GM18870 (cell line): Measurements from ENCODE around the gene HTR4.

Experiments
- ATAC-seq: cut with Tn5 transposase; IDR thresholded peaks from one replicate; pipeline ENCODE4 v1.9.1; 2021; ENCODE audit warnings: moderate library complexity; ENCODE audit not compliant: unreplicated experiment

HTR4 gene

DNA sequence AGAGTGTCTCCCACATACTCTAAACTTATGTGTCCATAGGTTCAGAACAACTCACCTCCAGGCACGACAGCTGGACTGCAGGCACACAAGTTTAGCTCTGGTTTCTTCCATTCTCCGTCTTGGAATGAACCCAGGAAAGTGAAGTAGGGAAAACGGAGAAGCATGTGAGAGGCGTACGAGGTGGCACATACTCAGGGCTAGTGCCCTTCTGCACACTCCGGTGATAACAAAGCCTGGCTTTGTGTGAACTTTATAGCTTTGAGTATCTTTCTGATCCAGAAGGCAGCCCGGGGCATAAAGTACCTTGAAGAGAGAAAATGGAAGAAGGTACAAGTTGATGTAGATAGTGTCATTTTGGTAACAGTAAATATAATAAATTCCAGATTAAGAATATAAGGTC is 11.1 kb upstream of the HTR4 start:
- ATAC-seq = no peak

GRCh38 chr5:148663509-148663908 is 9.2 kb upstream of the HTR4 start:
- ATAC-seq = no peak

DNA sequence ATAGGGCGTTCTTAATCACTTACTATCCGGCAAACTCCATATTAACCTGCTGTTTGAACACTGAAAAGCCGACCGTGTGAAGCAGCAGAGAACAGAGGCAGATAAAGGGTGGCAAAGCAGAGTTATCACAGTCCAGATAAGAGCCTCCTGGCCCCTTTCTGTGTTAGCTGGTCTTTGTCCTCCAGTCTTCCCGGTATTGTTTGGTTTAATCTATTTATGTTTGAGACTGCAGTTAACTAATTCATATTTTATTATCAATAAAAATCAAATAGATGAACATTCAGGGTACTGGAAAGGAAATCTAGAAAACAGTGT is 6.0 kb upstream of the HTR4 start:
- ATAC-seq = no peak

DNA sequence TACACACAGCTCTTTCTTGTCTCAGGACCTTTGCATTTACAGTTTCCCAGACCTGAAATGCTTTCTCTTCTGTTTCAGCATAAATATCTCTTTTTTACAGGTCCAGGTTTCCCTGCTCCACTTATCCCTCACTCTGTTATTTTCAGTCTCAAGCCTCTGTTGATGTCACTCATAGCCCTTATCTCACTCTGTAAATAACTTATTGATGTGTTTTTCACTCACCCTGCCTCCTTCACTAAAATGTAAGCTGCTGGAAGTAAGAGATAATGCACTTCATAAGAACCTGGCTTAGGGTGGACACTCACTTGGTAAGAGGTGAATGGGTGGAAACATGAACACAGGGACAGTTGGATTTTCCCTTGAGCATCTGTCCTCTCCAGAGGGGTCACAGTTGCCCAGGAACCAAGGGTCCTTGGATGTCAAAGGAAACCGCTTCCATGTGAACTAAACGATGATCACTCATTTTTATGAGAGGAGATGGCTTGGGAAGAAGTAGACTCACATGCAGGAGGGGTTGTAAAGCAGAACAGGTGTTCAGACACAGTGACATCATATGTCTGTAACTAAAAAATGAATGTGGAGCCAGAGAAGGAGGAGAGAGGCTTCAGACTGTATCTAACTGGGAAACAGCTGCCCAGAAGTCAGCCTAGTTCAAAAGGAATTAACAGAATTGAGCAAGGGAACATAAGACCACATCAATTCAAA is 5.5 kb upstream of the HTR4 start:
- ATAC-seq = no peak

- no peak for ATAC-seq
Measured at GRCh38 chr5:148653291-148653835, 964 bp downstream of the HTR4 start.

DNA sequence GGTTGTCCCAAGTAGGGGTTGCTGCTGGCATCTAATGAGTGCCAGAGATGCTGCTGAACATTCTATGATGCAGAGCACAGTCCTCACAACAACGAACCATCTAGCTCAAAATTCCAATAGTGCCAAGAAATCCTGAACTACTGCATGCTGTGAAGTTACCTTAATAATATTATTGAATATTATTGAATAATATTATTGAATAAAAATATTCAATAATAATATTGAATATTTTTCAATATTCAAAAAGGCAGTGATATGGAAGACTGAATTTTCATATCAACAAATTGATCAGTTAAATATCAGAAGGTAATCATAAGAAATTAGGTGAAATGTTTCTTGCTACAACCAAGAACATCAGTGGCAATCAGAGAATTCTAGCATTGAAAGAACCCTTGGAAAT is 2.8 kb downstream of the HTR4 start:
- no peak for ATAC-seq

DNA sequence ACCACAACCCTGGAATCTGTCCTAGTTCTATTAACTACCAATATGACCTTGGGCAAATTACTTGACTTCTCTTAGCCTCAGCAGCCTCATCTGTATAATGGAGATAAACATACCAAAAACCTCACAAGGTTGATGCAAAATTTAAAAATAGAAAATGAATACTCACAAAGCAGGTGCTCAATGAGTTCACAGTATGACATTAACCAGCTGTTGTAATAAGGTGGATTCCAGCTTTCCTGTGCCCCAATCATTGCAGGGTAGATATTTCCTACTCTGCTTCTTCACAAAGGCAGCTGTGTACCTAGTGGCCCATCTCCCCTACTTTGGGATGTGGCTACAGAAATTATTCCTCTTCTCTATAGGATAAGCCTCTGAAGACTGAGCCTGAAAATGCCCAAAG is 8.8 kb downstream of the HTR4 start:
- no peak for ATAC-seq

GRCh38 chr5:148641735-148642134 is 12.6 kb downstream of the HTR4 start:
- no peak for ATAC-seq

DNA sequence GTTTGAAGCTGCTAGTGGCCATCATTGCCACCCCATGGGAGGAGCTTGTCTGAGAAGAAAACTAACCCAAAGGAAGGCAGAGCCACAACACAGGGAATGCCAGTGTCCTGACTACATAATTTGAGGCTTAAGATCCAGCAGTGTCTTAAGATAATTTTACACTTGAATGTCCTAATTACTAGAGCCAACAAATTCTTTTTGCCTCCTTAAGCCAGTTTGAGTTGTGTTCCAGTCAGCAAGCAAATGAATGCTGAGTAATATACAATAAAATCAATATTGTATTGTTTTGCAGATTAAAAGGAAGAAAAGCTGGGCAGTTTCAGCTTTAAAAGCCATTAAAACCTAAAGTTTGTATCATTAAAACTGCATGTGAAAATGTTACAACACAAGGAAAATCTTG is 13.9 kb downstream of the HTR4 start:
- no peak for ATAC-seq

- no peak for ATAC-seq
Measured at GRCh38 chr5:148639081-148639480, 15.2 kb downstream of the HTR4 start.

GRCh38 chr5:148636353-148636752 is 18.0 kb downstream of the HTR4 start:
- no peak for ATAC-seq

DNA sequence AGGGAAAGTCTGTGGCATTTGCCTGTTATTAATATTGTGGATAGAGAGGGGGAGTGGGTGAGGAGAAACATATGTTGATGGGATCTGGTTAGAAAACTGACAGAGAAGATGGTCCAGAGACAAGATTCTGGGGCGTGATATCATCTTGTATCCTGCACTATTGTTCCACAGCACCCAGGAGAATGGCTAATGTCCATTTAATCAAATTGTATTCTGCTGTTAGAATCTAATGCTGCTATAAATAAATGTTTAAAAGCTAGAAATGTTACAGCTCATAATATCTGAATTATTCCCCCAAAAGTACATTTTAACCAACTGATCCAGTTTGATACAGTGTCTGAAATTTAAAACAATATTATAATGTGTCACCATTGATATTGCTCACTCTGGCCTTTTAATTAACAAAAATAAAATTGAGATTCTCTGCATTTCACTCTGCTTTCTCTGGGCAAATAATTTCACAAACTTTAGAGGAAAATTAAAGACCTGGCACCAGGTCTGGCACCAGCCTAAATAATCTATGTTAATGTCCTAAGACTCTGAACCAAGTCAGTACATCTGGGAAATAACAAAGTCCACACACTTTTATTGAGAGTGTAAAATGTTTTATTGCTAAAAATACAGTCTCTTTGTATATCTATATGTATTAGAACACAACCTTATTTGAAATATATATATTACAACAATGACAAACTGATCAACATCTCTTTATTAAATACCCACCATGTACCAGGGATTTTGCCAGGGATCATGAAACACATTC is 18.8 kb downstream of the HTR4 start:
- no peak for ATAC-seq

GRCh38 chr5:148633067-148633377 is 21.3 kb downstream of the HTR4 start:
- ATAC-seq = no peak

DNA sequence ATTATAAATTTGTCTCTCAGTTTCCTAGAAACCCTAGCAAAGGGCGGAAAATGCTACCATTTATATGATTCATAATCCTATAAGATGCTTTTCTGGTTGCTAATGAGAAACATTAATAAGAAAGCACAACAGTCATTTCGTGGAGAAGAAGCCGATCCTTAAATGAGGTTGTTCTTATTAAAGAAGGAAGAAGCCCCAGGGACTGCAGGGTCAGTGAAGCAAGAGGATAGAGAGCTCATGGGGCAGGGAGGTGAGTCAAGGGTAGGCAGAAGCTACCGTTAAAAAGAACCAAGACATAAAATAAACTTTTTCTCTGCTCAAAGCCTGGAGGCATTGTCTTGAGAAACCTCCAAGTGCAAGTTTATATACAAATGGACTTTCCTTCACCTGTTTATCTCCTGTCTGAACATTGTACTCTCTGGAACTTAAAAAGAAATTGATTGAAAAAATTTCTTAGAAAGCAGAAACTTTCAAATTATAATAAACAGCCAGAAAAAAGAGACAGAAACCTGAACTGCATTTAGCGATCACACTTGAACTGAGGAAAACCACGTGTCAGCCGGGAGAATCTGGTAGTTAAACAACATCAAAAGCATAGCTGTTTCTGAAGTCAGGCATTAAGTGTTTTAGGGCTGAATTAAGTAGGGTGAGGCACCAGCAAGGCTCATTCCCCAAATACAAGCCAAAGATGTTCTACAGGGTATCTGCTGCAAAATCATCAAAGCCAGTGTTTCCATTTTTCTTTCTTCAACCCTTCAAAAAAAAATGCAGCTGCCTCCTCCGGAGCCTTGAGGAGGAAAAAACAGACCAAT is 21.9 kb downstream of the HTR4 start:
- no peak for ATAC-seq

- ATAC-seq = no peak
Measured at GRCh38 chr5:148626986-148627385, 27.3 kb downstream of the HTR4 start.

DNA sequence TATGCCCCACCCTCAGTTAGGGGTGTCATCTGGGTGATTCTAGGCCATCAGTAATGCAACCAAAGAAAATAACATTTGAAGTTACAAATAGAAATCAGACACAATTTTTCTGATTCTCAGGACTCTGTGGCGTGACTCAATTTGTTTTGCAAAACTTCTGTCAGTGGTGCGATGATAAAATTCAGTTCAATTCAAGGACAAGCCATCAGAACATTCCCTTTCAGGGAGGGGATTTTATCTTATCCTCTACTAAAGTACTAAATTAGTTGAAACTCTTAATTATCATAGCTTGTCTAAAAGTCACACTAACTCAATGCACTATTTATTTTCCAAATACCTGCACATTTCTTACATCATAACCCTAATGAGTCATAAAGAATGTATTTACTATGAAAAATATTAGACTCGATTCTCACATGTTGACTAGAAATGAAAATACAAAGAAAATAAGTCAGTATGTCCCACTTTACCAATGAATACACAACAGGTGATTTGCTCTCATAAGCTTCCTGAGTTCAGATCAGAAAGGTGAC is 28.2 kb downstream of the HTR4 start:
- no peak for ATAC-seq

- no peak for ATAC-seq
Measured at GRCh38 chr5:148625250-148625649, 29.1 kb downstream of the HTR4 start.

GRCh38 chr5:148623741-148624140 is 30.6 kb downstream of the HTR4 start:
- no peak for ATAC-seq

- no peak for ATAC-seq
Measured at GRCh38 chr5:148623101-148623500, 31.2 kb downstream of the HTR4 start.

- peak; percentile 84 for ATAC-seq
Measured at GRCh38 chr5:148620696-148621095, 33.6 kb downstream of the HTR4 start.

DNA sequence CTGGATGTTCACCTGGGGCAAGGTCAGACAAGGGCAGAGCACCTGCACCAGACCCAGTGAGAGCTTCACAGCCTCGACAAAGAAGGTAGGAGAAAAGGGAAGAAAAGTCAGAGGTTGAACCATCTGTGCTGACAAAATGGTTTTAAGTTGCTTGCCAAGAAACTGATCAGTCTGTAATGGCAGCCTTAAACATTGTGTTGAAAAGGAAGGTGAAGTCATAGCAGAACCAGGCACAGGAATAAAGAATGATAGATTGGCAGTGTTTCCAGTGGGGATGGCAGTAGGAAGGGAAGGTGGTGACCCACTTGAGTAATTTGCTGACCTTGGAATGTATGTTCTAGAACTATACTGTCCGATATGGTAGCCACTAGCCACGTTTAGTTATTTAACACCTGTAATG is 34.2 kb downstream of the HTR4 start:
- ATAC-seq = no peak

DNA sequence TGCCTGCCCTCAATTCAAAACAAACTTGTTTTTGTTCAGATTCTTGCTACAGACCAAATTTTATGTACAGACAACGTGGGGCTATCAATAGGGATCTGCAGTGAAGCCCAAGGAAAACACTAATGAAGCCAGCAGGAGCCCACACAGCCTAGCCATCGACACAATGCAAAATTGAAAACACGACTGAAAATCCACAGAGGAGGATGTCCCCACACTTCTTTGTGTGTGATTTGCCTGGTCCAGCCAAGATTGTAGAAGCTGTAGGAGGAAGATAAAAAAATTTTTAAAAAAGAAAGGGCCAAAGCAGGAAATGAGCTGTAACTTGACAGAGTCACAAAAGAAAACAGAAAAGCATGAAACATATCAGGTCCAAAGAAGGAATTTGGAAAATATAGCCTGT is 34.8 kb downstream of the HTR4 start:
- ATAC-seq = no peak
